ENCODE data around the gene SNRK. TPM values are rescaled to one million over a fixed set of nuclear protein-coding genes. Genes with fewer than 3 reads are reported as not detected.

SNRK gene
- polyA plus RNA-seq, 3 donors, result 12.8 to 19.7 (median 16.1) TPM

- Histone ChIP-seq H3K79me2 (ENCODE audit: insufficient read depth, low read length) (peaks cover 100% of the 10 kb centered on the region), H3K4me2 (replicated peaks; ENCODE audit: extremely low read depth, low read length, poor library complexity, severe bottlenecking) (peak overlapping the region; percentile 83), H3K4me3 (replicated peaks in 1 of 3; ENCODE audit: low read depth in 2 of 3, low read length in 3 of 3) (peak overlapping the region in 2 of 3 experiments; percentile 17 to 66), H3K9ac (ENCODE audit: insufficient read depth, low read length, poor library complexity, severe bottlenecking) (no peak overlapping the region), H3K9me3 (replicated peaks in 1 of 2; ENCODE audit: control insufficient read depth in 1 of 2, insufficient read depth in 1 of 2, low read length in 2 of 2) (no peaks in the 10 kb centered on the region), H4K20me1 (ENCODE audit: insufficient read depth, low read length) (peaks cover 96% of the 10 kb centered on the region), H2AFZ (ENCODE audit: insufficient read depth, low read depth, low read length, poor library complexity, severe bottlenecking) (no peak overlapping the region), H3K4me1 (ENCODE audit: control insufficient read depth in 1 of 2, insufficient read depth in 2 of 2, low read length in 2 of 2) (peaks cover 57 to 72% of the 10 kb centered on the region in 2 donors), H3K36me3 (replicated peaks in 1 of 2; ENCODE audit: control insufficient read depth in 1 of 2, insufficient read depth in 2 of 2, low read length in 2 of 2) (peaks cover 5 to 8% of the 10 kb centered on the region in 2 donors), H3K27ac (ENCODE audit: low read depth in 1 of 2, low read length in 2 of 2) (peak overlapping the region in 1 of 2 donors; percentile 64), H3K27me3 (ENCODE audit: control insufficient read depth in 2 of 2, insufficient read depth in 2 of 2, low read length in 2 of 2) (no peaks in the 10 kb centered on the region)
- DNase-seq, result peak; percentile 60 to 74 (median 68)
- peaks cover 72% of the 10 kb centered on the region for H3K4me1 Mint-ChIP-seq
- H3K27ac Mint-ChIP-seq, result peak overlapping the region; percentile 67 to 91 (median 85)
- WGBS (ENCODE audit: insufficient coverage), result no CpG with 5 or more reads among the region's 1 CpG
- no peak for TF ChIP-seq CTCF (IDR thresholded peaks at IDR 0.05)
- intact Hi-C loops (cut with micrococcal nuclease), result no loop called here
- peak overlapping the region; percentile 41 to 85 for H3K4me3 Mint-ChIP-seq
- H3K36me3 Mint-ChIP-seq, result peaks cover 11 to 15% of the 10 kb centered on the region in 2 donors
- H3K9me3 Mint-ChIP-seq, result no peaks in the 10 kb centered on the region
- H3K27me3 Mint-ChIP-seq (ENCODE audit: low read depth in 3 of 3), result peaks cover 0 to 2% (median 0%) of the 10 kb centered on the region in 3 donors
These were observed 10.2 kb downstream of the SNRK start for GRCh38 chr3:43296565-43296964.

- H3K27ac ChIP-seq (ENCODE audit: low read depth in 1 of 2, low read length in 2 of 2), result peak overlapping the region in 1 of 2 donors; percentile 62
- no peaks in the 10 kb centered on the region for H3K9me3 ChIP-seq (replicated peaks in 1 of 2; ENCODE audit: control insufficient read depth in 1 of 2, insufficient read depth in 1 of 2, low read length in 2 of 2)
- H3K36me3 ChIP-seq (replicated peaks in 1 of 2; ENCODE audit: control insufficient read depth in 1 of 2, insufficient read depth in 2 of 2, low read length in 2 of 2), result peaks cover 11 to 15% of the 10 kb centered on the region in 2 donors
- peaks cover 100% of the 10 kb centered on the region for H3K79me2 ChIP-seq (ENCODE audit: insufficient read depth, low read length)
- Mint-ChIP-seq H3K4me1 (peaks cover 59% of the 10 kb centered on the region), H3K9me3 (no peaks in the 10 kb centered on the region), H3K4me3 (peak overlapping the region in 1 of 2 donors; percentile 5), H3K36me3 (peaks cover 18% of the 10 kb centered on the region in 2 donors), H3K27me3 (ENCODE audit: low read depth in 3 of 3) (no peaks in the 10 kb centered on the region), H3K27ac (peak overlapping the region in 6 of 7 donors; percentile 13 to 85 (median 66))
- H4K20me1 ChIP-seq (ENCODE audit: insufficient read depth, low read length), result peaks cover 96% of the 10 kb centered on the region
- no peak overlapping the region for H3K4me2 ChIP-seq (replicated peaks; ENCODE audit: extremely low read depth, low read length, poor library complexity, severe bottlenecking)
- no peak overlapping the region for H2AFZ ChIP-seq (ENCODE audit: insufficient read depth, low read depth, low read length, poor library complexity, severe bottlenecking)
- no peaks in the 10 kb centered on the region for H3K27me3 ChIP-seq (ENCODE audit: control insufficient read depth in 2 of 2, insufficient read depth in 2 of 2, low read length in 2 of 2)
- peaks cover 41 to 55% of the 10 kb centered on the region in 2 donors for H3K4me1 ChIP-seq (ENCODE audit: control insufficient read depth in 1 of 2, insufficient read depth in 2 of 2, low read length in 2 of 2)
- no peak for TF ChIP-seq CTCF (IDR thresholded peaks at IDR 0.05)
- intact Hi-C loops (cut with micrococcal nuclease), result no loop called here
- no peak overlapping the region for H3K9ac ChIP-seq (ENCODE audit: insufficient read depth, low read length, poor library complexity, severe bottlenecking)
- no peak overlapping the region for H3K4me3 ChIP-seq (replicated peaks in 1 of 3; ENCODE audit: low read depth in 2 of 3, low read length in 3 of 3)
- WGBS (ENCODE audit: insufficient coverage), result no CpG with 5 or more reads among the region's 2 CpGs
- no peak for DNase-seq
These were observed 12.0 kb downstream of the SNRK start for GRCh38 chr3:43298292-43298691.

Data from CD14-positive monocyte (primary cell).